ENCODE measurements around the gene ASIC2. TPM values are rescaled to one million over a fixed set of nuclear protein-coding genes. Genes with fewer than 3 reads are reported as not detected.

Gene ASIC2
- total RNA-seq, 4 donors from 2014 or later: 0.48 TPM; not detected in 3

DNA sequence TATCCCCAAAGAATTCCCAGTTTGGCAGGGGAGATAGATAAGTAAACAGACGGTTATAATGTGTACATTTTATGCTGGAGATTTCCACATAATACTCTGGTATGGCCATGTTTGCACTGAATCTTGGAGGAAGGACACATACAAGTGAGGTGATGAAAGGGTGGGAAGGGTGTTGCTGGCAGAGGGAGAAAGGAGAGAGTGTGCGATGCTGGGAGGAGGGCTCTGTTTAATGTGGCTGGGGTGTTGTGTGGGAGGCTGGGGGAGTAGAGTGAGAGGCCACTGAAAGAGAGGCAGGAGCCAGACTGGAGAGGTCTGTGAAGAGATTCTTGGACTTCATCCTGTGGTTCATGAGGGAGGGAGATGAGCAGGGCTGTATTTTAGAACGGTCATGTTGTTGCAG, 213.9 kb downstream of the ASIC2 start:
- no peak for DNase-seq (ENCODE audit: low spot score)

DNA sequence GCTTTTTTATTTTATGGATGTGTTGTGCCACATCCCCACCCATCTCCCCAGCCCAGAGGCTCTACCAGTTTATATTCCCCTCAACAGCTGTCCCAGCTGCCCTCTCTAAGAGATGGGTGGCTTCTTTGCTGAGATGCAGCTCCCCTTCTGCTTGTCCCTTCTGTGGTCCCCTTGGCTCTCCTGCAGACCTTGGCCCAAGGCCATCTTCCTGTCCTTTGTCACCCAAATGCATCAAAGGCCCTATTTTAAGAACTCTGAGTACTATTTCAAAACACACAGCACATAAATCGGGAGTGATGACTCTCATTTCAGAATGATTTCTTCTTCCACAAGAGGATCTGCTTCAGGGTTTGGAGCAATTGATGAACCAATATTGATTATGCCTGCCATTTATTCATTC, 216.1 kb downstream of the ASIC2 start:
- TF ChIP-seq, protein P1, sequence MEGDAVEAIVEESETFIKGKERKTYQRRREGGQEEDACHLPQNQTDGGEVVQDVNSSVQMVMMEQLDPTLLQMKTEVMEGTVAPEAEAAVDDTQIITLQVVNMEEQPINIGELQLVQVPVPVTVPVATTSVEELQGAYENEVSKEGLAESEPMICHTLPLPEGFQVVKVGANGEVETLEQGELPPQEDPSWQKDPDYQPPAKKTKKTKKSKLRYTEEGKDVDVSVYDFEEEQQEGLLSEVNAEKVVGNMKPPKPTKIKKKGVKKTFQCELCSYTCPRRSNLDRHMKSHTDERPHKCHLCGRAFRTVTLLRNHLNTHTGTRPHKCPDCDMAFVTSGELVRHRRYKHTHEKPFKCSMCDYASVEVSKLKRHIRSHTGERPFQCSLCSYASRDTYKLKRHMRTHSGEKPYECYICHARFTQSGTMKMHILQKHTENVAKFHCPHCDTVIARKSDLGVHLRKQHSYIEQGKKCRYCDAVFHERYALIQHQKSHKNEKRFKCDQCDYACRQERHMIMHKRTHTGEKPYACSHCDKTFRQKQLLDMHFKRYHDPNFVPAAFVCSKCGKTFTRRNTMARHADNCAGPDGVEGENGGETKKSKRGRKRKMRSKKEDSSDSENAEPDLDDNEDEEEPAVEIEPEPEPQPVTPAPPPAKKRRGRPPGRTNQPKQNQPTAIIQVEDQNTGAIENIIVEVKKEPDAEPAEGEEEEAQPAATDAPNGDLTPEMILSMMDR (IDR thresholded peaks at IDR 0.05): no peak
- DNase-seq (ENCODE audit: low spot score) (no peak), ATAC-seq (ENCODE audit: low FRiP score) (no peak)

More for the DNA sequence above, 213.9 kb downstream of the ASIC2 start:
- TF ChIP-seq, protein P1 (IDR thresholded peaks at IDR 0.05): no peak
- ATAC-seq (ENCODE audit: low FRiP score): no peak

DNA sequence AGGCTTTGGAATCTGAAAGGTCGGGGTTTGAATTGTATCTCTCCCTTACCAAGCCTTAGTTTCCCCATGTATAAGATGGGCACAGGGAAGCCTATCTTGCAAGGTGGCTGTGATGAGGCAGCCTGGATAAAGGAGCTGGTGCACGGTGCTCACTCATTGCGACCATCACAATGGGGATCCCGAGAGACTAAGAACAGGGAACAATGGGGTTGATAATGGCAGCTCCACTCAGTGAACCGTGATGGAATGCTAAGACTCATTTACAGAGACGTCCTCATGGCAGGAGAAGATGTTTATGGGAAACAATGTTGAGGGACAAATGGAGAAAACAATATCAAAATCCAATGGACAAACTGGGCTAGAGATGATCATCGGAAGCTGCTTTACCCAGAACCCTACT, 219.7 kb downstream of the ASIC2 start:
- no peak for ATAC-seq (ENCODE audit: low FRiP score)

DNA sequence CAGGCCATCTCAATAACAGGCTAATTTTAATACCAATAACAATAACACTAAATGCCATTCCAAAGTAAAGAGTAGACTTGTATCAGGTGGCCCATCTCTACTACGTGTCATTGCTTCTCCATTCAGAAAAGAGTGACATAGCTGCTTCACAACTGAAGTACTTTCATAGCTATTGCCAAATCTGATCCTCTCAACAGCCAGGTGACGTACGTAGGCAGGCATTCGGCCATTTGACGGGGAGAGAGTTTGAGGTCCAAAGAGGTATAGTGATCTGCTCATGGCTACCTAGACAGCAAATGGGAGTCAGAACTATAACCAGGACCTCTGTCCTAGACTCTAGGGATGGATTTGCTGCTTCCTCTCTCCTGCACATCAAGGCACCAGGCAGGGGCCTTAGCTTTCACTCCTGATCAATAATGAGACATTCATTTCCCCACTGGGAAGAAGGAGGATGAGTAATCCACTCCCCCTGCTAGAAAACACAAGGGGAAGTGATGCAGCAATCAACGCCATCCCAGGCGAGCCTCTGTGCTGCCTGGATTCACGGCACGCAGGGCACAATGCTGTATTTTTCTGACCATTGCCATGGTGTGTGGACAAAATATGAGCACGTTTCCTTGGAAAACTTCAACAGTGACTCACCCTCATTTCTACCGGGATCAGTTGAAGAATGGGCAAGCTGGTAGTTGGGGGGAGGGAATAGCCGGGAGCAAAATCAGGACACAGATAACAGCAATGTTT, 220.5 kb downstream of the ASIC2 start:
- DNase-seq (ENCODE audit: low spot score) (no peak), ATAC-seq (ENCODE audit: low FRiP score) (no peak)
- TF ChIP-seq, protein P1 (IDR thresholded peaks at IDR 0.05): no peak

More for the DNA sequence above, 219.7 kb downstream of the ASIC2 start:
- no peak for DNase-seq (ENCODE audit: low spot score)
- TF ChIP-seq, protein P1 (IDR thresholded peaks at IDR 0.05): no peak

DNA sequence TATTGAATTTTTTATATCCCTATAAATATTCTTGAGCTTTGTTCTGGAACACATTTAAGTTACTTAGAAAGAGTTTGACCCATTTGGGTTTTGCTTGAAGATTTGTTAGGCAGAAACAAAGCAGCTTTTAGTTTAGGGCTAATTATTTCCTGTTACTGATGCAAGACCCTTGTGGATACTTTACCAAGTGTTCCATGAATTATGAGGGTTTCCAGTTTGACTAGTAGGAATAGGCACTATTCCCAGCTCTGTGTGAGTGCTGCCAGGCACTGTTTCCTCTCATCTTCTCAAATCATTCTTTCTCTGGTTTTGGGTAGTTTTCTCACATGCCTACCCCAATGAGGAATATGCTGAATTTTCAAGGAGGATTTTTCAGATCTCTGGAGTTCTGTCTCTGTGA, 221.4 kb downstream of the ASIC2 start:
- DNase-seq (ENCODE audit: low spot score) (no peak), ATAC-seq (ENCODE audit: low FRiP score) (no peak)
- TF ChIP-seq, protein P1 (IDR thresholded peaks at IDR 0.05): no peak

DNA sequence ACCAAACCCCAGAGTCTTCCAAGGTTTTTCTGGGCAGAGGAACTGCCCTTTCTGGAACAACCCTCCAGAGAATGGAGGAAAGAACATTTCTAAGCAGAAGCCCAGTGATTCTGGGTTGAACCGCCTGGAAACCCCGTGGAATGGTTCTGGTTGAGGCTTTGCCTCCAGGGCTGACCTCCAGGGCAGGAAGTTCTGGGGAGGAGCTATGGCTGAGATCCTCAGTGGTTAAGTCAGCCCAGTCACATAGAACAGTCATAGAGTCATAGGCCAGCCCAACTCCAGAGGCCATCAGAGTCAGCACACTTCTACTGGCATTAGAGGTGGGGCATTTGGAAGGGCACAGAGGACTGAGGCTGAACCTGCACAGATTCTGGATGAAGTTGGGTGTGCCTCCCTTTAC, 235.5 kb downstream of the ASIC2 start:
- TF ChIP-seq, protein P1 (IDR thresholded peaks at IDR 0.05): no peak
- ATAC-seq (ENCODE audit: low FRiP score) (no peak), DNase-seq (ENCODE audit: low spot score) (no peak)

Measured in omental fat pad (tissue), 4 donors.